GM21737 (cell line): Measurements from ENCODE around the gene RTL1.

ENCODE experiments used
- ATAC-seq: cut with Tn5 transposase; IDR thresholded peaks from one replicate; pipeline ENCODE4 v1.9.1; 2021; ENCODE audit warnings: mild to moderate bottlenecking, moderate library complexity; ENCODE audit not compliant: unreplicated experiment

Gene RTL1

GRCh38 chr14:100903672-100904185, at the start of gene RTL1:
TSS of gene RTL1 (minus strand) at chr14:100903722. CDS start at chr14:100884788, 18,934 bp downstream.
- no peak for ATAC-seq

- ATAC-seq: no peak
Observed at GRCh38 chr14:100950024-100950423, 46.5 kb upstream of the RTL1 start.

- no peak for ATAC-seq
Observed at GRCh38 chr14:100944052-100944451, 40.5 kb upstream of the RTL1 start.

GRCh38 chr14:100930270-100930669, 26.7 kb upstream of the RTL1 start:
- no peak for ATAC-seq

- no peak for ATAC-seq
Observed at GRCh38 chr14:100915560-100915959, 12.0 kb upstream of the RTL1 start.

- no peak for ATAC-seq
Observed at GRCh38 chr14:100914597-100915021, 11.1 kb upstream of the RTL1 start.

GRCh38 chr14:100911665-100912316, 8.3 kb upstream of the RTL1 start:
- ATAC-seq: no peak

GRCh38 chr14:100910888-100911664, 7.6 kb upstream of the RTL1 start:
- ATAC-seq: no peak

- ATAC-seq: no peak
Observed at GRCh38 chr14:100909439-100909838, 5.9 kb upstream of the RTL1 start.

- no peak for ATAC-seq
Observed at GRCh38 chr14:100907240-100907639, 3.7 kb upstream of the RTL1 start.

GRCh38 chr14:100906420-100906819, 2.9 kb upstream of the RTL1 start:
- no peak for ATAC-seq

GRCh38 chr14:100905166-100905565, 1.6 kb upstream of the RTL1 start:
- no peak for ATAC-seq

- ATAC-seq: no peak
Observed at GRCh38 chr14:100904307-100905087, 975 bp upstream of the RTL1 start.

- ATAC-seq: no peak
Observed at GRCh38 chr14:100903134-100903468, 421 bp downstream of the RTL1 start.

- ATAC-seq: no peak
Observed at GRCh38 chr14:100902295-100903133, 1.0 kb downstream of the RTL1 start.

GRCh38 chr14:100901391-100902183, 1.9 kb downstream of the RTL1 start:
- no peak for ATAC-seq

GRCh38 chr14:100900837-100901390, 2.6 kb downstream of the RTL1 start:
- ATAC-seq: no peak

GRCh38 chr14:100899884-100900771, 3.4 kb downstream of the RTL1 start:
- ATAC-seq: no peak
